PC-9 (cell line): Measurements from ENCODE around the gene TCEA3.

ENCODE experiments used
- EZH2 ChIP-seq: fragments of 200-600 bp; sonication (generic); IDR thresholded peaks from 2 replicates; pipeline ENCODE4 v1.8.0; 2017; ENCODE audit warnings: antibody characterized with exemption, low read depth
- TF ChIP-seq, protein P1 (sequence below): fragments of 200-600 bp; sonication (generic); conservative IDR thresholded peaks from 2 replicates; pipeline ENCODE4 v1.6.1; 2017; ENCODE audit warnings: mixed run types, antibody characterized with exemption, mild to moderate bottlenecking, moderate library complexity

DNA sequence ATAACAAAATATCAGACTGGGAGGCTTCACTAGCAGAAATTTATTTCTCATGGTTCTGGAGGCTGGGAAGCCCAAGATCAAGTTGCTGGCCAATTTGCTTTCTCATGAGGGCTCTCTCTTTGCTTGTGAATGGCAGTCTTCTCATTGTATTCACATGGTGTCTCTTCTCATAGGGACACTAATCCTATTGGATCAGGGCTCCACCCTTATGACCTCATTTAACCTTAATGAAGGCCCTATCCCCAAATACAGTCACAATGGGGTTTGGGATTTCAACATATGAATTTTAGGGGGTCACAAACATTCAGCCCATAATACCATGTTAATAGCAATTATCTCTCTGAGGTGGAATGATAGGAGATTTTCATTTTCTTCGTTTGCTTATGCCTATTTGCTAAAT is 25.3 kb downstream of the TCEA3 start:
- TF ChIP-seq, protein P1, sequence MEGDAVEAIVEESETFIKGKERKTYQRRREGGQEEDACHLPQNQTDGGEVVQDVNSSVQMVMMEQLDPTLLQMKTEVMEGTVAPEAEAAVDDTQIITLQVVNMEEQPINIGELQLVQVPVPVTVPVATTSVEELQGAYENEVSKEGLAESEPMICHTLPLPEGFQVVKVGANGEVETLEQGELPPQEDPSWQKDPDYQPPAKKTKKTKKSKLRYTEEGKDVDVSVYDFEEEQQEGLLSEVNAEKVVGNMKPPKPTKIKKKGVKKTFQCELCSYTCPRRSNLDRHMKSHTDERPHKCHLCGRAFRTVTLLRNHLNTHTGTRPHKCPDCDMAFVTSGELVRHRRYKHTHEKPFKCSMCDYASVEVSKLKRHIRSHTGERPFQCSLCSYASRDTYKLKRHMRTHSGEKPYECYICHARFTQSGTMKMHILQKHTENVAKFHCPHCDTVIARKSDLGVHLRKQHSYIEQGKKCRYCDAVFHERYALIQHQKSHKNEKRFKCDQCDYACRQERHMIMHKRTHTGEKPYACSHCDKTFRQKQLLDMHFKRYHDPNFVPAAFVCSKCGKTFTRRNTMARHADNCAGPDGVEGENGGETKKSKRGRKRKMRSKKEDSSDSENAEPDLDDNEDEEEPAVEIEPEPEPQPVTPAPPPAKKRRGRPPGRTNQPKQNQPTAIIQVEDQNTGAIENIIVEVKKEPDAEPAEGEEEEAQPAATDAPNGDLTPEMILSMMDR, result no peak
- TF ChIP-seq EZH2, result no peak
